HepG2 (cell line): ENCODE measurements around the gene ZNF429.
"Not testable (repeated sequence)": the region's sequence is repeated elsewhere in the genome, so short reads cannot be mapped to it uniquely, and the experiment has no call there.

ENCODE experiments used
- CBX5 ChIP-seq: sonication (generic); formaldehyde crosslinking; IDR thresholded peaks from 2 replicates; pipeline ENCODE4 v1.4.0; 2020; ENCODE audit warnings: missing genetic modification reagents, borderline replicate concordance
- HNRNPLL ChIP-seq: fragments of 200-400 bp; formaldehyde crosslinking; IDR thresholded peaks from 2 replicates; pipeline ENCODE4 v1.6.1; 2017; ENCODE audit warnings: mild to moderate bottlenecking, low read depth, low read length; ENCODE audit not compliant: poor library complexity, severe bottlenecking
- POLR2A ChIP-seq, 2 experiments: IDR thresholded peaks; 2 replicates each; pipeline ENCODE4 v1.6.1; 2011; ENCODE audit warnings: low read depth in 2 of 2, low read length in 2 of 2, mild to moderate bottlenecking in 1 of 2, moderate library complexity in 1 of 2; ENCODE audit not compliant: insufficient read depth in 1 of 2
- ZBTB20 ChIP-seq: sonication (generic); formaldehyde crosslinking; IDR thresholded peaks from 2 replicates; pipeline ENCODE4 v1.8.1; 2023; ENCODE audit warnings: missing genetic modification reagents, low read depth, mild to moderate bottlenecking, borderline replicate concordance
- ZSCAN25 ChIP-seq: sonication (generic); formaldehyde crosslinking; IDR thresholded peaks from 2 replicates; pipeline ENCODE4 v1.8.0; 2022; ENCODE audit warnings: mild to moderate bottlenecking, missing genetic modification reagents
- TF ChIP-seq, protein P1 (sequence below): IDR thresholded peaks from 2 replicates; pipeline ENCODE4 v1.6.1; 2016; ENCODE audit warnings: missing biosample characterization, missing genetic modification reagents, low read depth
- TF ChIP-seq, protein P2 (sequence below): sonication (generic); formaldehyde crosslinking; IDR thresholded peaks from 2 replicates; pipeline ENCODE4 v1.4.0; 2020; ENCODE audit warnings: missing genetic modification reagents

DNA sequence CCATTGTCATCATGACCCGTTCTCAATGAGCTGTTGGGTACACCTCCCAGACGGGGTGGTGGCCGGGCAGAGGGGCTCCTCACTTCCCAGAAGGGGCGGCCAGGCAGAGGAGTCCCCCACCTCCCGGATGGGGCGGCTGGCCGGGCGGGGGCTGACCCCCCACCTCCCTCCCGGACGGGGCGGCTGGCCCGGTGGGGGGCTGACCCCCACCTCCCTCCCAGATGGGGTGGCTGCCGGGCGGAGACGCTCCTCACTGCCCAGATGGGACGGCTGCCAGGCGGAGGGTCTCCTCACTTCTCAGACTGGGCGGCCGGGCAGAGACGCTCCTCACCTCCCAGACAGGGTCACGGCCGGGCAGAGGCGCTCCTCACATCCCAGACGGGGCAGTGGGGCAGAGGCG is 5.7 kb downstream of the ZNF429 start:
- not testable (repeated sequence) for TF ChIP-seq CBX5 (CRISPR knock-in tag); POLR2A (IDR thresholded peaks at IDR 0.05; ENCODE audit: insufficient read depth in 1 of 2, low read depth in 2 of 2, low read length in 2 of 2); ZBTB20 (CRISPR knock-in tag); ZSCAN25; HNRNPLL
- TF ChIP-seq, protein P1, sequence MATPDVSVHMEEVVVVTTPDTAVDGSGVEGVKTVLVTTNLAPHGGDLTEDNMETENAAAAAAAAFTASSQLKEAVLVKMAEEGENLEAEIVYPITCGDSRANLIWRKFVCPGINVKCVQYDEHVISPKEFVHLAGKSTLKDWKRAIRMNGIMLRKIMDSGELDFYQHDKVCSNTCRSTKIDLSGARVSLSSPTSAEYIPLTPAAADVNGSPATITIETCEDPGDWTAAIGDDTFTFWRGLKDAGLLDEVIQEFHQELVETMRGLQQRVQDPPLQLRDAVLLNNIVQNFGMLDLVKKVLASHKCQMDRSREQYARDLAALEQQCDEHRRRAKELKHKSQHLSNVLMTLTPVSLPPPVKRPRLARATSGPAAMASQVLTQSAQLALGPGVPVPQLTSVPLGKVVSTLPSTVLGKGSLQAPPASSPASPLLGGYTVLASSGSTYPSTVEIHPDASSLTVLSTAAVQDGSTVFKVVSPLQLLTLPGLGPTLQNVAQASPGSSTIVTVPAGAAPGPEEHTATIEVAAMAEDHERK (CRISPR knock-in tag), result not testable (repeated sequence)
- TF ChIP-seq, protein P2, sequence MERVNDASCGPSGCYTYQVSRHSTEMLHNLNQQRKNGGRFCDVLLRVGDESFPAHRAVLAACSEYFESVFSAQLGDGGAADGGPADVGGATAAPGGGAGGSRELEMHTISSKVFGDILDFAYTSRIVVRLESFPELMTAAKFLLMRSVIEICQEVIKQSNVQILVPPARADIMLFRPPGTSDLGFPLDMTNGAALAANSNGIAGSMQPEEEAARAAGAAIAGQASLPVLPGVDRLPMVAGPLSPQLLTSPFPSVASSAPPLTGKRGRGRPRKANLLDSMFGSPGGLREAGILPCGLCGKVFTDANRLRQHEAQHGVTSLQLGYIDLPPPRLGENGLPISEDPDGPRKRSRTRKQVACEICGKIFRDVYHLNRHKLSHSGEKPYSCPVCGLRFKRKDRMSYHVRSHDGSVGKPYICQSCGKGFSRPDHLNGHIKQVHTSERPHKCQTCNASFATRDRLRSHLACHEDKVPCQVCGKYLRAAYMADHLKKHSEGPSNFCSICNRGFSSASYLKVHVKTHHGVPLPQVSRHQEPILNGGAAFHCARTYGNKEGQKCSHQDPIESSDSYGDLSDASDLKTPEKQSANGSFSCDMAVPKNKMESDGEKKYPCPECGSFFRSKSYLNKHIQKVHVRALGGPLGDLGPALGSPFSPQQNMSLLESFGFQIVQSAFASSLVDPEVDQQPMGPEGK (CRISPR knock-in tag), result not testable (repeated sequence)
